Measurements from ENCODE around the gene NCKAP5. TPM values are rescaled to one million over a fixed set of nuclear protein-coding genes. Genes with fewer than 3 reads are reported as not detected.
A peak's percentile ranks its signal among the peaks of the same experiment; 100 is the strongest.

The NCKAP5 gene
- total RNA-seq, 1 donor from 2014 or later = 0.55 TPM

DNA sequence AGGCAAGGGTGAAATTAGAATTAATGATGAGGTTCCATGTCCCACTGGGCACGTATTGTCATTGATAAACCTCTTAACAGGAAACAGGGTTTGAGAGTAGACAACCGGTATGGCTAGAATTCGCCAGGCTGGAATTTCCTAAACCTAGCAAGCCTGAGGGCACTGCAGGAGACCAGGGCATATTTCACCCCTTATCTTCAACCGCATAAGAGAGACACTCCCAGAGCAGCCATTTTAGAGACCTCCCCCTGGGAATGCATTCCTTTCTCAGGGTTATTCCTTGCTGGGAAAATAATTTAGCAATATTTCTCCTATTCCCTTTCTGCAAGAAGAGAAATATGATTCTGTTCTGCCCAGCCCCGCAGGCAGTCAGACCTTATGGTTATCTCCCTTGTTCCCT, 563.6 kb downstream of the NCKAP5 start:
- no peak for DNase-seq (ENCODE audit: low read depth)

GRCh38 chr2:132999421-132999820, 568.8 kb downstream of the NCKAP5 start:
- no peak for DNase-seq (ENCODE audit: low read depth)

DNA sequence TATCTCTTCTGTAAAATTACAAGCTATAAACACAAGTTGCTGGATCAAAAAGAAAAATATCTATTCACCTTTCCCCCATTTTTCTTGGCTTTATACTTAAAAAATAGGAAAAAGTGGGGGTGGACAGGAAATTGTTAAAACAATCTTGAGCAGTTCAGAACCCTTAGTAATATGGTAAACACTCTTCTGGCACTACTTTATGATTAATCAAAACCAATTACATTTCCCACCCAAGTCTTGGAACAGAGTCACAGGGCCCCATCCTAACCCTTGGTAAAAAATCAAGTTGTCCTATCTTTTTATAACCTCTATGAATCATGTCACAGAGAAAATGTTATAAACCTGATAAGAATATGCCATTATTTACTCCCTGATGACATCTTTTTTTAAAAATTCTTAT, 570.0 kb downstream of the NCKAP5 start:
- DNase-seq (ENCODE audit: low read depth) = no peak

DNA sequence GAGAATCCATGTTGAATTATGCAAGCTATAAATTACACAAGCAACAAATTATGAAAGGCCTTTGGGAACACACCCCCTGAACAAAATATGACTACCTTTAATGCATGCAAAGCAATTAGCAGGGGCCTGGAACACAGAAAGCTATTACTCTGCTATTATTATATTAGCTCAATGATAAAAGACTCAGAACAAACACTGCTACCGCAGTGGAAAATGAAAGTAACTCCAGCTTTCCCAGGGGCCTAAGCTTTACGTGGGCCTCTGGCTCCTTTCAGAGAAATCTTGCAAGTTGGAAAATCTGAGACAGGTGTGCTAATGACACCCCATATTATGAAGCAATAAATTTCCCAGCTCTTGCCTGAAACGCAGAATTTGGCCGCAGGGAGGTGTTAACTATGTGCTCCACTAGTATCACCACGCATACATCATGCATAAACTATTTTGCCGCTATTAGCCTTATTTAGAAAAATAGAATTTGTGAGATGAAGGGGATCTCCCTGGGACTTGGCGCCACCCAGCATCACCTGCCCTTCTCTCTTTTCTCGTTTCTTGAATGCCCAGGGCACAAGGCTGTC, 576.7 kb downstream of the NCKAP5 start:
- DNase-seq (ENCODE audit: low read depth) = no peak

DNA sequence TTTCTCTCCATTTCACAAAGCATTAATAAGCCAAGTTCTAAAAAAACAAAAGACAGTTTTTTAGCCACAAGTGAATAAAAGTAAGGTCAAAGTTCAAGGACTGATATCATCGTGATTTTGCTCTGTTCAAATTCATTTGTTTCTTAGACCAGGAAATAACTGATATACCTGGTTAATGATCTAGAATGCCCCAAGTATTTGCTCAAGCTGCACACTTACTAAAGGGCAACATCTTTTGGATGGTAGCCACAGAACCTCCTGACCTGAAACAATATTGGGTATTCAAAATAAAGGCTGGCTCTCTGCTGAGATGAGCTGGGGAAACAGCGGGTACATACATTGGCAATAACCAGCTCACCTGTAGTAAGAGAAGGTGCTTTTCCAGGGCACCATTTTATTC, 583.5 kb downstream of the NCKAP5 start:
- peak; percentile 22 for DNase-seq (ENCODE audit: low read depth)

DNA sequence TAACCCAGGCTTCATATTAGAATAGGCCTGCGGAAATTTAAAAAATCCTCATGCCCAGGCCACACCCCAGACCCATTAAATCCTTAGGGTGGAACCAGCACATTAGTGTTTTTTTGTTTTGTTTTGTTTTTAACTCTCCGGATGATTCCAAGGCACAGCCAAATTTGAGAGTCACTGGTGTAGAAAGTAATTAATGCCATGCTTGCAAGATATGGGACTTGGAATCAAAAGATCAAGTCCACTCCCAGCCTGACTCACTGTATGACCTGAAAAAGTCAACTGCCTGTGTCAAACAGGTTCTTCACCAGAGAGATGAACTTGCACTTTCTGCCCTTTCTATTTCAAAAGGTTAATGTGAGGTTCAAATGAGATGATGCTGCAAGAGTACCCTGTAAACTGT, 588.0 kb downstream of the NCKAP5 start:
- peak; percentile 43 for DNase-seq (ENCODE audit: low read depth)

GRCh38 chr2:132979339-132980093, 588.7 kb downstream of the NCKAP5 start:
- DNase-seq (ENCODE audit: low read depth) = no peak

- DNase-seq (ENCODE audit: low read depth) = no peak
Observed at GRCh38 chr2:132978840-132979239, 589.4 kb downstream of the NCKAP5 start.

DNA sequence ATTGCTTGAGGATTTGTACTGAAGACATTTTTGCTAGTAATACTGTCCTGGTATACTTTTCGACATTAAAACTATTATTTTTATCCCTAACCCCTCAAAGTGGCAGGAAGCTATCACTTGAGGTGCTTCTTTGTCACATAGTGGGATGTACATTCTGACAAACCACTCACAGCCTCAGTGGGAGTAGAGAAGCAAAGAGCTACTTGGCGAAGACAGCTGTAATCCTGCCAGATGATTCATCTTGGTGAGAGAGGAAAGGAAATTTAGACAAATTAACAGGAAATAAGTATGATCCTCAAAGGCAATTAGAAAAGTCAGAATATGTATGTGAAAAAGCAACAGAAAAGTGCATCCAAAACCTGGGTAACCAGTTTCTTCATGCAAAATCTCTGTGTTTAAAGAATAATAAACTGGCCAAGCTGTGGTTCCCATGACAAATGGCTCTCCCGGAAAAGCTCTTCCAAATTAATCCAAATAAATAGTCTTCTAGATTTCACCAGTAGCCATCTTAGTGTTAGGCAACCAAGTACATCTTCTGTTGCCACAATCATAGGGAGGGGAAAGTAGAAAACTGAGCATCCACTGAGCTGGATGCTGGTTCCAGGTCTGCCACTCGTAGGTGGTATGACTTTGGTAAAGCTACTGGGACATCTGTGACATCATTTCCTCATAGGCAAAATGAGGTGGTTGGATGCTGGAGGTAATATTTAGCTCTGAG, 590.3 kb downstream of the NCKAP5 start:
- DNase-seq (ENCODE audit: low read depth) = peak; percentile 19

- peak; percentile 35 for DNase-seq (ENCODE audit: low read depth)
Observed at GRCh38 chr2:132975193-132976105, 592.8 kb downstream of the NCKAP5 start.

DNA sequence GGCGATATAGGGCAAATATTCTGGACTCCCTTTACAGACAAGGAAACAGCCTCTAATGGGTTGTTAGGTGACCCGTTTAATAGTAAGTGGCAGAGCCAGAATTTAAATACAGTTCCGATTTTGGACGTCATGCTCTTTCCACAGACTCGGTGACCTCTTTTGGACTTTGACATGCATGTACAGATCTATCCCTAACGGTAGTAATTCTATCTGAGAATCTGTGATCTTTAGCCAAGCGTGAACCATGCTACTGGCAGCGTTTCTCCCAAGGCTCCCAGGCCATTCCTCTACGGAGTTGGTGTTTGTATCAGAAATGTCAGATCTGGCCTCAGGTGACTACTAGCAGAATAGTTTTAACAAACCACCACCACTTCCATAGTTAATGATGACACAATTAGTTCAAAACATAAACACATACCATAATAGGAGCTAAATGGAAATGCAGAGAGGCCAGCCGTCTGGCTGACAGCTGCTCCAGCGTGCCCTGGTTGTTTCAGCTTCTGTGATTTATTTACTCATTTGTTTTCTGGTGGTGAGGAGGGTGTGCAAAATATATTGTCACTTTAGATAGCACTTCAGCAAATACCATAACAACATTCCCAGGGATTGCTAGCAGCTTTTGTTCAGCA, 593.7 kb downstream of the NCKAP5 start:
- DNase-seq (ENCODE audit: low read depth) = peak; percentile 26

GRCh38 chr2:132971310-132972061, 596.8 kb downstream of the NCKAP5 start:
- no peak for DNase-seq (ENCODE audit: low read depth)

DNA sequence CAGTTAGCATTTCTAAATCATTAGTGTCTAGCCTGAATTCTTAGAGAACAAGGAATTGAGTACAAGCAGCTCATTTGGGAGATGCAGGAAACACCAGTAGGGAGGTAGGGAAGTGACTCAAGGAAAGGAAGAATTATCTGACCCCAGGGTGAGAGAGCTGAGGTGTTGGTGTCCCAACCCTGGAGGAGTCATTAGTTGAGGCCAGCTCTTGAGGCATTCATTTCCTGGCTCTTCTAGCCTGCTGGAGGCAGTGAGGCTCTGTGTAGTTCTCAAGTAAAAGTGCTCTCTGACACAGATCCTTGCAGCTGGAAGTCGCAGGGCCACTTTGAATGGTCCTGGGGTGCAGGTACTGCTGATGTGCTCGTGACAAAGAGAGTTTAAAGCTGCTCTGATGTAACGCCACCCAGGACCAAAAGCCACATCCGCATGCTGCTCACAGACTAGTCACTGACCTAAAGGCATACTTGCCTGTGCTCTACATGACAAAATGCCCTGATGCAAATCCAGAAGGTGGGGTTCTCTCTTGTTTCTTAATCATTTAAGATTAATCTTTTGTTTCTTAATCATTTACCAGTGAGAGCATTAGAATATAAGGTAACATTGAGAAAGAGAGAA, 598.8 kb downstream of the NCKAP5 start:
- peak; percentile 6 for DNase-seq (ENCODE audit: low read depth)

DNA sequence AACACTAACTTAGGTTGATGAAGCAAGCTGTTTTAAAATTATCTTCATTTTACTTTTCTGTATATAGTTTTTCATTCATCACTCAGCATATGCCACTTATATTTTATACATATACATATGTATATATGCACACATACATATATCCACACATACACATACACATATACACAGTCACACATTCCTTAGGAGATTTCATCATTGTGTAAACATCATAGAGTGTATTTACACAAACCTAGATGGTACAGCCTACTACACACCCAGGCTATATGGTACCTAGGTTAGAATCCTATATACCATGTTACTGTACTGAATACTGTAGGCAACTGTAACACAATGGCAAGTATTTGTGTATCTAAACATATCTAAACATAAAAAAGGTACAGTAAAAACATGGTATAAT, 602.8 kb downstream of the NCKAP5 start:
- DNase-seq (ENCODE audit: low read depth) = no peak

DNA sequence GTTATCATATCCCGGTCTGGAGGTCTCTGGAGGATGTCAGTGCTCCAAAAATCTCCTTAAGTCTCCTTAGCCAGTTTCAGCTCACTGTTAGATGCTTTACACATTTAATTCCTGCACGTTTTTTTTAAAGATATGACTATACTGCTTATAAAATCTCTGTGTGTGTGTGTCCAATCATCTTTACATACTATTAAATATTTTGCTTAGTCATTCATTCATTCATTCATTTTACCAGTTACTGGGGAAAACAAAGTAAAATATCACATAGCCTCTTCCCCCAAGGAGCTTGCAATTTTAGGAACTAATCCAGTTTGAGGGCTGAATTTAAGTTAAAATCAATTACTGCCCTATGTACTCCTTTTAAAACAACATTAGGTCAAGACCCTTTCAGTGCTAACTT, 605.1 kb downstream of the NCKAP5 start:
- no peak for DNase-seq (ENCODE audit: low read depth)

- no peak for DNase-seq (ENCODE audit: low read depth)
Observed at GRCh38 chr2:132958887-132959286, 609.4 kb downstream of the NCKAP5 start.

GRCh38 chr2:132955871-132956615, 612.2 kb downstream of the NCKAP5 start:
- no peak for DNase-seq (ENCODE audit: low read depth)

DNA sequence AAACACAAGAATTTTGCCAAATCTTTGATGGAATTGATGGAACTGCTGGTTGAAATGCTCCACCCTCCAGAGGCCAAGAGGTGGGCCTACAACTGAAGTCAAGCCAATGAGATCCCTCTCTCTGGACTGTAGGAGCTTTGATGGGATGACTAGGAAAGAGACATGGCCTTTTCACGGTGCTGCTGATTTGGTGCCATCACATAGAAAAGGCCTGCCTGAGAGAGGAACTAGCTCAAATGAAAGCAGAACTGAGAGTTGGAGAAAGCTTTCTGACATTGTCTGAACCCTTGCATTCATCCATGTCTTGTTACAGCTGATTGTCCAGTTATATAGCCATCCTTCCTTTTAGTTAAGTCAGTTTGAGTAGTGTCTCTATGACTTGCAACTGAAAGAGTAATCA, 614.5 kb downstream of the NCKAP5 start:
- DNase-seq (ENCODE audit: low read depth) = no peak

- no peak for DNase-seq (ENCODE audit: low read depth)
Observed at GRCh38 chr2:132951008-132951714, 617.1 kb downstream of the NCKAP5 start.
